OCI-LY3 (cell line): ENCODE results near the gene LHPP.
A peak's percentile ranks its signal among the peaks of the same experiment; 100 is the strongest.

Experiments
- H2AFZ ChIP-seq: fragments of 200-600, 300-600 bp; shearing (Covaris generic); 2 replicates; pipeline ENCODE4 v1.6.0; 2014; ENCODE audit warnings: antibody characterized with exemption, low read depth, low read length
- H3K27ac ChIP-seq: fragments of 200-600, 300-600 bp; sonication (generic); 2 replicates; pipeline ENCODE4 v1.5.1; 2014; ENCODE audit warnings: mild to moderate bottlenecking, low read length, moderate library complexity, mixed read lengths
- H3K27me3 ChIP-seq: fragments of 200-600, 300-600 bp; sonication (generic); 2 replicates; pipeline ENCODE4 v1.6.1; 2014; ENCODE audit warnings: low read depth, low read length, mixed read lengths
- H3K36me3 ChIP-seq: fragments of 200-600, 300-600 bp; sonication (generic); replicated peaks from 2 replicates; pipeline ENCODE3; 2014; ENCODE audit warnings: low read depth, low read length, mixed read lengths
- H3K4me1 ChIP-seq: fragments of 300-600, 200-600 bp; sonication (generic); 2 replicates; pipeline ENCODE4 v1.6.1; 2014; ENCODE audit warnings: low read length, mixed read lengths
- H3K4me2 ChIP-seq: fragments of 200-600, 300-600 bp; sonication (generic); 2 replicates; pipeline ENCODE4 v1.6.1; 2014; ENCODE audit warnings: low read length, mixed read lengths
- H3K4me3 ChIP-seq: fragments of 300-600, 200-600 bp; sonication (generic); 2 replicates; pipeline ENCODE4 v1.5.1; 2014; ENCODE audit warnings: antibody characterized with exemption, mild to moderate bottlenecking, low read length, moderate library complexity
- H3K79me2 ChIP-seq: fragments of 300-600, 200-600 bp; shearing (Covaris generic); 2 replicates; pipeline ENCODE4 v1.6.1; 2014; ENCODE audit warnings: mild to moderate bottlenecking, low read length, mixed read lengths
- H3K9ac ChIP-seq: fragments of 300-600, 200-600 bp; shearing (Covaris generic); 2 replicates; pipeline ENCODE4 v1.6.0; 2014; ENCODE audit warnings: mild to moderate bottlenecking, low read length, moderate library complexity
- H3K9me3 ChIP-seq: fragments of 200-600, 300-600 bp; shearing (Covaris generic); 2 replicates; pipeline ENCODE4 v1.6.1; 2014; ENCODE audit warnings: low read length, mixed read lengths; ENCODE audit not compliant: insufficient read depth
- H4K20me1 ChIP-seq: fragments of 200-600, 300-600 bp; sonication (generic); 2 replicates; pipeline ENCODE4 v1.6.1; 2016; ENCODE audit warnings: low read length, mixed read lengths; ENCODE audit not compliant: insufficient read depth
- EZH2phosphoT487 ChIP-seq: fragments of 200-600 bp; shearing (Covaris generic); IDR thresholded peaks from 2 replicates; pipeline ENCODE4 v1.6.1; 2018; ENCODE audit warnings: antibody characterized with exemption, mixed run types, low read depth
- TF ChIP-seq, protein P1 (sequence below): fragments of 200-600, 300-600 bp; sonication (generic); IDR thresholded peaks from 2 replicates; pipeline ENCODE4 v1.5.1; 2014; ENCODE audit warnings: antibody characterized with exemption, low read length, low read depth

LHPP gene

DNA sequence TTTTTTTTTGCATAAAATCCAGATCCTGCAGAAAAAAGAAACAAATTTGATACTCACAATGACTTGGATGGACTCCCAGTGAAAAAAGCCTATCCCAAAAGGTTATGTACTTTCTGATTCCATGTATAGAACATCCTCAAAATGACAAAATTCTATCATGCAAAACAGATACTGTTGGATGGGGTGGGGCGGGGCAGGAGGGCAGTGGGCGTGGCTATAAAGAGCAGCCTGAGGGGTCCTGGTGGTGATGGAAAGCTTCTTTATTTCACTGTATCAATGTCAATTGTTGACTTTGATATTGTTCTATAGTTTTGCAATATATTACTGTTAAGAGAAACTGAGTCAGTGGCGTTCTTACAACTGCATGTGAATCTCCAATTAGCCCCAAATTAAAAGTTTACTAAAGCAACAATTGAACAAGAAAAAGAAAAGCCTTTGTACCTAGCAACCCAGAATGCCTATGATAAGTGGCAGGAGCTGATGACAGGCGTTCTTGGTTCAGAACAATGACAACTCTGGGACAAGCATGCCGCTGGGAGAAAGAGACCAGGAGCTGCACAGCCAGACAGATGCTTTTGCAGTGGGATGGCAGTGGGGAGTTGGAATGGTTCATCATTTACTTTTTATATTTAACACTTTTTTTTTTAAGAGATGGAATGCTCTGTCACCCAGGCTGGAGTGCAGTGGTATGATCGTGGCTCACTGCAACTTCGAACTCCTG lies 101.9 kb downstream of the LHPP start:
- no peak overlapping the region for H3K4me2 ChIP-seq
- peaks cover 9% of the 10 kb centered on the region for H3K27me3 ChIP-seq
- H3K27ac ChIP-seq = no peak overlapping the region
- H2AFZ ChIP-seq = no peak overlapping the region
- no peak overlapping the region for H3K9ac ChIP-seq
- no peaks in the 10 kb centered on the region for H3K36me3 ChIP-seq
- no peaks in the 10 kb centered on the region for H3K4me1 ChIP-seq
- no peak overlapping the region for H3K4me3 ChIP-seq
- H3K9me3 ChIP-seq = no peaks in the 10 kb centered on the region
- H4K20me1 ChIP-seq = no peaks in the 10 kb centered on the region
- H3K79me2 ChIP-seq = no peaks in the 10 kb centered on the region
- TF ChIP-seq, protein P1, sequence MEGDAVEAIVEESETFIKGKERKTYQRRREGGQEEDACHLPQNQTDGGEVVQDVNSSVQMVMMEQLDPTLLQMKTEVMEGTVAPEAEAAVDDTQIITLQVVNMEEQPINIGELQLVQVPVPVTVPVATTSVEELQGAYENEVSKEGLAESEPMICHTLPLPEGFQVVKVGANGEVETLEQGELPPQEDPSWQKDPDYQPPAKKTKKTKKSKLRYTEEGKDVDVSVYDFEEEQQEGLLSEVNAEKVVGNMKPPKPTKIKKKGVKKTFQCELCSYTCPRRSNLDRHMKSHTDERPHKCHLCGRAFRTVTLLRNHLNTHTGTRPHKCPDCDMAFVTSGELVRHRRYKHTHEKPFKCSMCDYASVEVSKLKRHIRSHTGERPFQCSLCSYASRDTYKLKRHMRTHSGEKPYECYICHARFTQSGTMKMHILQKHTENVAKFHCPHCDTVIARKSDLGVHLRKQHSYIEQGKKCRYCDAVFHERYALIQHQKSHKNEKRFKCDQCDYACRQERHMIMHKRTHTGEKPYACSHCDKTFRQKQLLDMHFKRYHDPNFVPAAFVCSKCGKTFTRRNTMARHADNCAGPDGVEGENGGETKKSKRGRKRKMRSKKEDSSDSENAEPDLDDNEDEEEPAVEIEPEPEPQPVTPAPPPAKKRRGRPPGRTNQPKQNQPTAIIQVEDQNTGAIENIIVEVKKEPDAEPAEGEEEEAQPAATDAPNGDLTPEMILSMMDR = no peak
- TF ChIP-seq EZH2phosphoT487 = no peak

DNA sequence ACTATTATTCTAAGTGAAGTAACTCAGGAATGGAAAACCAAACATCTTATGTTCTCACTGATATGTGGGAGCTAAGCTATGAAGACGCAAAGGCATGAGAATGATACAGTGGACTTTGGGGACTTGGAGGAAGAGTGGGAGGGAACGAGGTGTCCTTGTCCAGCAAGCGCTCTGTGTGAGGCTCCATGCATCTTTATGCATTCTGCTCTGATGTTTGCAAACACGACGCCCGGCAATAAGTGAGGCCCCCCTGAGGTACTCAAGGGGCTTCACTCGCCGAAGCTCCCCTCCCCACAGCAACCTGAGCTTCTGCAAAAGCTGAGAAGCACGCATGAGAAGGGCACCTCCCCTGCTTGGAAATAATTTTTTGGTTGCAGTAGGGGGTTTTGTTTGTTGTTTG lies 103.3 kb downstream of the LHPP start:
- Histone ChIP-seq H3K4me2 (no peak overlapping the region), H3K9ac (no peak overlapping the region), H3K27ac (no peak overlapping the region), H3K27me3 (peaks cover 9% of the 10 kb centered on the region), H3K79me2 (no peaks in the 10 kb centered on the region), H3K36me3 (no peaks in the 10 kb centered on the region), H3K4me3 (no peak overlapping the region), H2AFZ (no peak overlapping the region), H4K20me1 (no peaks in the 10 kb centered on the region), H3K4me1 (peaks cover 4% of the 10 kb centered on the region), H3K9me3 (no peaks in the 10 kb centered on the region)
- no peak for TF ChIP-seq EZH2phosphoT487
- TF ChIP-seq, protein P1 = no peak

DNA sequence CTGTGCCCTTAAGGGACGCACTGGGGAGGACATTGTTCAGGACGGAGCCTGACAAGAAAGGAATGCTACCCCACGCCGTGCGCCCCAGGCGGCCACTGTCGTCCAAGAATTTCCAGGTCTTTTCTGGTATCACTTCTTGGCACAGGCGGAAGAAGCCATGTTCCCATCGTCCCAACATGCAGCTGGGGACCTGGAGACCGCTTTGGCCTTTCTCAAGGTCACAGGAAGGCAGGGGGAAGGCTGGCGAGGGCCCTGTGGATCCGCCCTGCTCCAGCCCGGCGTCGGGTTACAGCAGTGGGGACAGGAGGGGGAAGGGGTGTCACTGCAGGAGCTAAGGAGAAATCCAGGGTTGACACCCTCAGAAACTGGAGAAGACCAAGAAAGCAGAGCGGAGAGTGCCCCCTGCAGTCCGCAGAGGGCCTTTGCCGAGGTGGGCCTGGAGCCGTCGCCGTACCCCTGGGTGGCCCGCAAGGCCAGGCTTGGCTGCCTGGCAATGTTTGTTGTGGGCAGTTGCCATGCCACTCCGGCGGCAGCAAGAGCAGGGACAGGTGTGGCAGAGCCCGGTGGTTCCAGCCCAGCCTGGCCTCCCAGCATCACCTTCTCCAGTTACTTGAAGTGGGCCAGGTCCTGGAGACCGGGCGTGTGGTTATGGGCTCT lies 104.1 kb downstream of the LHPP start:
- H3K9me3 ChIP-seq = no peaks in the 10 kb centered on the region
- H3K27ac ChIP-seq = no peak overlapping the region
- H3K27me3 ChIP-seq = peaks cover 9% of the 10 kb centered on the region
- H3K4me3 ChIP-seq = no peak overlapping the region
- no peaks in the 10 kb centered on the region for H4K20me1 ChIP-seq
- no peaks in the 10 kb centered on the region for H3K79me2 ChIP-seq
- H3K9ac ChIP-seq = no peak overlapping the region
- no peak overlapping the region for H2AFZ ChIP-seq
- H3K36me3 ChIP-seq = no peaks in the 10 kb centered on the region
- peaks cover 10% of the 10 kb centered on the region for H3K4me1 ChIP-seq
- no peak for TF ChIP-seq EZH2phosphoT487
- TF ChIP-seq, protein P1 = peak; percentile 42
- H3K4me2 ChIP-seq = no peak overlapping the region

DNA sequence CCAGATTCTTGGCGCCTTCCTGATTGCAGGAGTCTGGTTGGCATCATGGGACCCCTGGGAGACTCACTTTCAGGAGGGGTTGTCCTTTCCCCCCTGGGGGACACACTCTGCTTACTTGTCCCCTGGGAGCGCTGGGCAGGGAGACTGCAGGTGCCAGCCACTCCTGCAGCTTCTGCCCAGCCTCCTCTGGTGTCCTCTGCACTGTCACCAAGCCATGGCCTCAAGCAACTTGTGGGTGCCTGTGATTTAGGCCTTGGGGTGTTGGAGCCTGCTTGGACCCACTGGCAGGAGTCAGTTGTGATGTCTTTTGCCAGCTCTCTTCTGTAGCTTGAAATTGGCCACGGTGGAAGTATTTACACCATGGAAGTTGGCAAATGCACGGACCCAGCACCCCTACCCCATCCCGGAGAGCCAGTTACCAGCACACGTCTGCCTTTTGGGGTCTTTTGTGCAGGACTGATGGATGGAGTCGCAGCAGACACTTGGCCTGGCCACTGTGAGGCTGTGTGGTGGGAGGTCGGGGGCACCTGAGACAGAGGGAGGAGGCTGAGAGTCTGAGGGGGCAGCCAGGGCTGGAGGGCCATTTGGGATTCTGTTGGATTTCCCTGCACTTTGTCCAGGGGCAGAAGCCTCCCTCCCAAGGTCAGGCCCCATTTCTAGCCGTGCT lies 104.7 kb downstream of the LHPP start:
- Histone ChIP-seq H3K79me2 (no peaks in the 10 kb centered on the region), H3K9me3 (no peaks in the 10 kb centered on the region), H3K9ac (no peak overlapping the region), H2AFZ (no peak overlapping the region), H4K20me1 (no peaks in the 10 kb centered on the region), H3K4me2 (no peak overlapping the region), H3K27me3 (peaks cover 9% of the 10 kb centered on the region), H3K4me1 (peaks cover 10% of the 10 kb centered on the region), H3K36me3 (no peaks in the 10 kb centered on the region), H3K27ac (no peak overlapping the region), H3K4me3 (no peak overlapping the region)
- no peak for TF ChIP-seq EZH2phosphoT487
- TF ChIP-seq, protein P1 = no peak
